HEK293T (cell line): ENCODE measurements around the gene BTK.

Source experiments
- CTCF ChIA-PET: fragments of 350-600 bp; formaldehyde crosslinking; extraction: SDS; loops from one replicate; lab custom pipeline; 2021; ENCODE audit warnings: antibody characterized with exemption, inconsistent platforms; lab: Yijun Ruan, JAX
- POLR2A ChIA-PET: fragments of 350-600 bp; formaldehyde crosslinking; extraction: SDS; loops from one replicate; lab custom pipeline; 2020; ENCODE audit warnings: antibody characterized with exemption, inconsistent platforms; lab: Yijun Ruan, JAX
- DNase-seq: peaks from one replicate; pipeline ENCODE4 v3.0.0; 2012; ENCODE audit warnings: mixed read lengths; ENCODE audit errors: extremely low spot score
- ARNT ChIP-seq: fragments of 450-650 bp; IDR thresholded peaks from 2 replicates; pipeline ENCODE4 v1.6.1; 2017; ENCODE audit warnings: mild to moderate bottlenecking
- BHLHE40 ChIP-seq: fragments of 450-650 bp; IDR thresholded peaks from 2 replicates; pipeline ENCODE4 v1.6.1; 2016; ENCODE audit warnings: mild to moderate bottlenecking, moderate library complexity, borderline replicate concordance
- CTBP1 ChIP-seq: fragments of 450-650 bp; IDR thresholded peaks from 2 replicates; pipeline ENCODE4 v1.6.1; 2016; ENCODE audit warnings: borderline replicate concordance
- ELF4 ChIP-seq: fragments of 450-650 bp; IDR thresholded peaks from 2 replicates; pipeline ENCODE4 v1.6.1; 2017; ENCODE audit warnings: antibody characterized with exemption
- FOXA1 ChIP-seq: fragments of 450-650 bp; IDR thresholded peaks from 2 replicates; pipeline ENCODE4 v1.6.1; 2016; ENCODE audit warnings: mild to moderate bottlenecking
- FOXK2 ChIP-seq: fragments of 450-650 bp; IDR thresholded peaks from 2 replicates; pipeline ENCODE4 v1.6.1; 2016; ENCODE audit warnings: mild to moderate bottlenecking
- FOXM1 ChIP-seq: fragments of 450-650 bp; IDR thresholded peaks from 2 replicates; pipeline ENCODE4 v1.6.1; 2017; ENCODE audit warnings: mild to moderate bottlenecking, borderline replicate concordance
- HDGF ChIP-seq: fragments of 450-650 bp; IDR thresholded peaks from 2 replicates; pipeline ENCODE4 v1.6.1; 2017; ENCODE audit warnings: antibody characterized with exemption, borderline replicate concordance
- L3MBTL2 ChIP-seq: fragments of 450-650 bp; conservative IDR thresholded peaks from 2 replicates; pipeline ENCODE4 v1.6.1; 2016; ENCODE audit warnings: mild to moderate bottlenecking
- LEF1 ChIP-seq: fragments of 450-650 bp; IDR thresholded peaks from 2 replicates; pipeline ENCODE4 v1.6.1; 2017; ENCODE audit warnings: mild to moderate bottlenecking, borderline replicate concordance
- NFRKB ChIP-seq: fragments of 450-650 bp; IDR thresholded peaks from 2 replicates; pipeline ENCODE4 v1.6.1; 2016; ENCODE audit warnings: mild to moderate bottlenecking, moderate library complexity
- PKNOX1 ChIP-seq: fragments of 450-650 bp; IDR thresholded peaks from 2 replicates; pipeline ENCODE4 v1.6.1; 2016
- SP1 ChIP-seq: fragments of 450-650 bp; IDR thresholded peaks from 2 replicates; pipeline ENCODE4 v1.6.1; 2017
- SUZ12 ChIP-seq: fragments of 450-650 bp; IDR thresholded peaks from 2 replicates; pipeline ENCODE4 v1.6.1; 2016; ENCODE audit warnings: mild to moderate bottlenecking
- TARDBP ChIP-seq: fragments of 450-650 bp; IDR thresholded peaks from 2 replicates; pipeline ENCODE4 v1.6.1; 2016
- ZNF384 ChIP-seq: fragments of 450-650 bp; IDR thresholded peaks from 2 replicates; pipeline ENCODE4 v1.6.1; 2016

Gene BTK

GRCh38 chrX:101369687-101370086 is 16.3 kb downstream of the BTK start:
- DNase-seq, result no peak
- ChIA-PET POLR2A (interaction anchor here (3.3 kb wide), 1 partner anchor 21 kb away, joined by 31 read pairs; the partner anchor contains the start of gene RPL36A), CTCF (no interaction called here)
- TF ChIP-seq HDGF (no peak), L3MBTL2 (no peak), PKNOX1 (no peak), ZNF384 (no peak), SP1 (no peak), ARNT (no peak), FOXK2 (no peak), TARDBP (no peak)

GRCh38 chrX:101368800-101369199 is 17.2 kb downstream of the BTK start:
- ChIA-PET CTCF (no interaction called here), POLR2A (interaction anchor here (1.3 to 3.3 kb wide), 2 partner anchors 20 to 22 kb away, joined by 8 to 31 read pairs; partner anchors contain the start of genes RPL36A and TIMM8A)
- TF ChIP-seq PKNOX1, result no peak
- TF ChIP-seq TARDBP, result no peak
- TF ChIP-seq ELF4, result no peak
- no peak for TF ChIP-seq ZNF384
- TF ChIP-seq SUZ12, result no peak
- no peak for TF ChIP-seq L3MBTL2
- no peak for TF ChIP-seq LEF1
- TF ChIP-seq CTBP1, result no peak
- TF ChIP-seq BHLHE40, result no peak
- TF ChIP-seq FOXA1, result no peak
- no peak for DNase-seq

- DNase-seq, result no peak
- ChIA-PET POLR2A (interaction anchor here (1.2 to 2.5 kb wide), 2 partner anchors 16 to 25 kb away, joined by 4 to 11 read pairs; partner anchors contain the start of genes RPL36A and TIMM8A), CTCF (no interaction called here)
- no peak for TF ChIP-seq SUZ12
Measured at GRCh38 chrX:101365301-101365795, 20.6 kb downstream of the BTK start.

- DNase-seq, result no peak
- CTCF ChIA-PET, result no interaction called here
- POLR2A ChIA-PET, result interaction anchor here (1.9 to 3.8 kb wide), 2 partner anchors 14 to 28 kb away, joined by 11 to 15 read pairs; partner anchors contain the start of genes RPL36A and TIMM8A
- no peak for TF ChIP-seq FOXK2
- no peak for TF ChIP-seq TARDBP
- no peak for TF ChIP-seq ZNF384
- TF ChIP-seq ELF4, result no peak
- TF ChIP-seq BHLHE40, result no peak
- TF ChIP-seq L3MBTL2, result no peak
- TF ChIP-seq SP1, result no peak
- TF ChIP-seq HDGF, result no peak
- no peak for TF ChIP-seq FOXM1
- no peak for TF ChIP-seq LEF1
- TF ChIP-seq PKNOX1, result no peak
- TF ChIP-seq FOXA1, result no peak
- no peak for TF ChIP-seq NFRKB
- no peak for TF ChIP-seq SUZ12
Measured at GRCh38 chrX:101362757-101363156, 23.2 kb downstream of the BTK start.

- TF ChIP-seq CTBP1 (no peak), LEF1 (no peak), SUZ12 (no peak), ZNF384 (no peak), HDGF (no peak), TARDBP (no peak), NFRKB (no peak)
- ChIA-PET CTCF (no interaction called here), POLR2A (interaction anchor here (1.9 to 3.8 kb wide), 2 partner anchors 13 to 29 kb away, joined by 11 to 15 read pairs; partner anchors contain the start of genes RPL36A and TIMM8A)
- DNase-seq, result no peak
Measured at GRCh38 chrX:101362116-101362515, 23.9 kb downstream of the BTK start.

- ChIA-PET POLR2A (interaction anchor here (1.0 to 3.8 kb wide), 2 partner anchors 11 to 30 kb away, joined by 3 to 15 read pairs; partner anchors contain the start of gene TIMM8A), CTCF (no interaction called here)
- TF ChIP-seq FOXK2, result no peak
- no peak for TF ChIP-seq BHLHE40
- no peak for TF ChIP-seq ELF4
- no peak for TF ChIP-seq ZNF384
- TF ChIP-seq FOXM1, result no peak
- no peak for TF ChIP-seq FOXA1
- TF ChIP-seq SUZ12, result no peak
- TF ChIP-seq CTBP1, result no peak
- no peak for TF ChIP-seq LEF1
- TF ChIP-seq L3MBTL2, result no peak
- no peak for TF ChIP-seq HDGF
- TF ChIP-seq NFRKB, result no peak
- TF ChIP-seq TARDBP, result no peak
- TF ChIP-seq SP1, result no peak
- TF ChIP-seq ARNT, result no peak
- DNase-seq, result no peak
Measured at GRCh38 chrX:101360390-101360789, 25.6 kb downstream of the BTK start.
